ENCODE data around the gene ADAMTS17.

ADAMTS17 gene

DNA sequence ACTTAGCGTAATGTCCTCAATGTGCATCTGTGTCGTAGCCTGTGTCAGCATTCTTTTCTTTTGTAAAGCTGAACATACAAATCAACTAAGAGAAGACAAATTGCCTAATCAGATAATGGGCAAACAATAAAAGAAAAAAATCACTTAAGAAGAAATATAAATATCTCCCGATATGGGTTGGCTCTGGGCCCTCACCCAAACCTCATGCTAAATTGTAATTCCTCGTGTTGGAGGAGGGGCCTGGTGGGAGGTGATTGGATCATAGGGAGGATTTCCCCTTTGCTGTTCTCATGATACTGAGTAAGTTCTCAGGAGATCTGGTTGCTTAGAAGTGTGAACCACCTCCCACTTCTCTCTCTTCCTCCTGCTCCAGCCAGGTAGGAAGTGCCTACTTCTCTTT, 323.6 kb downstream of the ADAMTS17 start:
- no peak for ATAC-seq (ENCODE audit: insufficient read depth, low read depth)
- no peak for TF ChIP-seq EZH2 (IDR thresholded peaks at IDR 0.05; ENCODE audit: borderline replicate concordance, low read depth, low read length, severe bottlenecking)
- TF ChIP-seq, protein P1, sequence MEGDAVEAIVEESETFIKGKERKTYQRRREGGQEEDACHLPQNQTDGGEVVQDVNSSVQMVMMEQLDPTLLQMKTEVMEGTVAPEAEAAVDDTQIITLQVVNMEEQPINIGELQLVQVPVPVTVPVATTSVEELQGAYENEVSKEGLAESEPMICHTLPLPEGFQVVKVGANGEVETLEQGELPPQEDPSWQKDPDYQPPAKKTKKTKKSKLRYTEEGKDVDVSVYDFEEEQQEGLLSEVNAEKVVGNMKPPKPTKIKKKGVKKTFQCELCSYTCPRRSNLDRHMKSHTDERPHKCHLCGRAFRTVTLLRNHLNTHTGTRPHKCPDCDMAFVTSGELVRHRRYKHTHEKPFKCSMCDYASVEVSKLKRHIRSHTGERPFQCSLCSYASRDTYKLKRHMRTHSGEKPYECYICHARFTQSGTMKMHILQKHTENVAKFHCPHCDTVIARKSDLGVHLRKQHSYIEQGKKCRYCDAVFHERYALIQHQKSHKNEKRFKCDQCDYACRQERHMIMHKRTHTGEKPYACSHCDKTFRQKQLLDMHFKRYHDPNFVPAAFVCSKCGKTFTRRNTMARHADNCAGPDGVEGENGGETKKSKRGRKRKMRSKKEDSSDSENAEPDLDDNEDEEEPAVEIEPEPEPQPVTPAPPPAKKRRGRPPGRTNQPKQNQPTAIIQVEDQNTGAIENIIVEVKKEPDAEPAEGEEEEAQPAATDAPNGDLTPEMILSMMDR (IDR thresholded peaks at IDR 0.05; ENCODE audit: borderline replicate concordance, extremely low read depth, low read length, poor library complexity, severe bottlenecking): no peak
- no peaks in the 10 kb centered on the region for H3K79me2 ChIP-seq (ENCODE audit: insufficient read depth, low read length)
- DNase-seq: no peak
- H2AFZ ChIP-seq (ENCODE audit: low read depth, low read length): no peak overlapping the region
- peaks cover 50% of the 10 kb centered on the region for H3K36me3 ChIP-seq (ENCODE audit: insufficient read depth, low read length)
- H4K20me1 ChIP-seq (ENCODE audit: insufficient read depth, low read length): no peaks in the 10 kb centered on the region
- no peak overlapping the region for H3K27ac ChIP-seq (ENCODE audit: low read length)
- no peaks in the 10 kb centered on the region for H3K9me3 ChIP-seq (ENCODE audit: insufficient read depth, low read length, severe bottlenecking)
- no peaks in the 10 kb centered on the region for H3K27me3 ChIP-seq (ENCODE audit: insufficient read depth, low read length, poor library complexity)
- H3K4me3 ChIP-seq (ENCODE audit: low read depth in 1 of 2, low read length in 2 of 2): no peak overlapping the region
- no peak overlapping the region for H3K4me2 ChIP-seq (ENCODE audit: insufficient read depth, low read length)
- no peak overlapping the region for H3K9ac ChIP-seq (ENCODE audit: low read depth, low read length)
- H3K4me1 ChIP-seq (ENCODE audit: insufficient read depth, low read length): no peaks in the 10 kb centered on the region

DNA sequence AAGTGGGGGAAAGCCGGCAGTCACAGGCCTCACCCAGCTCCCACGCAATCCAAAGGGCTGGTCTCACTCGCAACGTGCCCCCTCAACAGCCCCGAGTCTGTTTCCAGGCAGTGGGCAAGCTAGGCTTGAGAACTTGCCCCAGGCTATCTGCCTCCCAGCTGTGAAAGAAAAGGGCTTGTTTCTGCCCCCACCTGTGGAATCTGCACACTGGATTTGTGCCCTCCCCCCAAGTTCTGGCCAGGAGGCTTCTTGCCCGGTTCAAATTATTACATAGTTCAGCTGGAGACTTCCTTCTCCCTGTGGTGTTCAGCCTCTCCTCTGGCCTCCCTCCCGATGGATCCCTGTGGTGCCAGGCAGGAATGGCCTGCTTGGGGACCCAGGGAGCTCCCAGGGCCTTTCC, 324.6 kb downstream of the ADAMTS17 start:
- Histone ChIP-seq H3K4me2 (ENCODE audit: insufficient read depth, low read length) (no peak overlapping the region), H3K36me3 (ENCODE audit: insufficient read depth, low read length) (peaks cover 50% of the 10 kb centered on the region), H4K20me1 (ENCODE audit: insufficient read depth, low read length) (no peaks in the 10 kb centered on the region), H3K27ac (ENCODE audit: low read length) (no peak overlapping the region), H3K9me3 (ENCODE audit: insufficient read depth, low read length, severe bottlenecking) (no peaks in the 10 kb centered on the region), H3K4me1 (ENCODE audit: insufficient read depth, low read length) (no peaks in the 10 kb centered on the region), H3K4me3 (ENCODE audit: low read depth in 1 of 2, low read length in 2 of 2) (no peak overlapping the region), H3K27me3 (ENCODE audit: insufficient read depth, low read length, poor library complexity) (no peaks in the 10 kb centered on the region), H3K79me2 (ENCODE audit: insufficient read depth, low read length) (no peaks in the 10 kb centered on the region), H3K9ac (ENCODE audit: low read depth, low read length) (no peak overlapping the region), H2AFZ (ENCODE audit: low read depth, low read length) (no peak overlapping the region)
- DNase-seq (no peak), ATAC-seq (ENCODE audit: insufficient read depth, low read depth) (no peak)
- TF ChIP-seq EZH2 (IDR thresholded peaks at IDR 0.05; ENCODE audit: borderline replicate concordance, low read depth, low read length, severe bottlenecking): no peak
- TF ChIP-seq, protein P1 (IDR thresholded peaks at IDR 0.05; ENCODE audit: borderline replicate concordance, extremely low read depth, low read length, poor library complexity, severe bottlenecking): no peak

DNA sequence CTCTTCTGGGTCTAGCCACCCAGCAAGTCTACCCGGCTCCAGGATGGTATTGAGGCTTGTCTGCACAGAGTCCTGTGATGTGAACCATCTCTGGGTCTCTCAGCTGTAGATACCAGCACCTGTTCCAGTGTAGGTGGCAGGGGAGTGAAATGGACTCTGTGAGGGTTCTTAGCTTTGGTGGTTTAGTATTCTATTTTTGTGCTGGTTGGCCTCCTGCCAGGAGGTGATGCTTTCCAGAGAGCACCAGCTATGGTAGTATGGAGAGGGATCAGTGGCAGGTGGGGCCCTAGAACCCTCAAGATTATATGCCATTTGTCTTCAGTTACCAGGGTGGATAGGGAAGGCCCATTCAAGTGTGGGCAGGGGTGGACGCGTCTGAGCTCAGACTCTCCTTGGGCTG, 325.1 kb downstream of the ADAMTS17 start:
- Histone ChIP-seq H3K79me2 (ENCODE audit: insufficient read depth, low read length) (no peaks in the 10 kb centered on the region), H4K20me1 (ENCODE audit: insufficient read depth, low read length) (no peaks in the 10 kb centered on the region), H3K9me3 (ENCODE audit: insufficient read depth, low read length, severe bottlenecking) (no peaks in the 10 kb centered on the region), H2AFZ (ENCODE audit: low read depth, low read length) (no peak overlapping the region), H3K4me3 (ENCODE audit: low read depth in 1 of 2, low read length in 2 of 2) (no peak overlapping the region), H3K36me3 (ENCODE audit: insufficient read depth, low read length) (peaks cover 48% of the 10 kb centered on the region), H3K27me3 (ENCODE audit: insufficient read depth, low read length, poor library complexity) (no peaks in the 10 kb centered on the region), H3K9ac (ENCODE audit: low read depth, low read length) (no peak overlapping the region), H3K4me1 (ENCODE audit: insufficient read depth, low read length) (no peaks in the 10 kb centered on the region), H3K4me2 (ENCODE audit: insufficient read depth, low read length) (no peak overlapping the region), H3K27ac (ENCODE audit: low read length) (no peak overlapping the region)
- TF ChIP-seq, protein P1 (IDR thresholded peaks at IDR 0.05; ENCODE audit: borderline replicate concordance, extremely low read depth, low read length, poor library complexity, severe bottlenecking): no peak
- TF ChIP-seq EZH2 (IDR thresholded peaks at IDR 0.05; ENCODE audit: borderline replicate concordance, low read depth, low read length, severe bottlenecking): no peak
- ATAC-seq (ENCODE audit: insufficient read depth, low read depth) (no peak), DNase-seq (no peak)

DNA sequence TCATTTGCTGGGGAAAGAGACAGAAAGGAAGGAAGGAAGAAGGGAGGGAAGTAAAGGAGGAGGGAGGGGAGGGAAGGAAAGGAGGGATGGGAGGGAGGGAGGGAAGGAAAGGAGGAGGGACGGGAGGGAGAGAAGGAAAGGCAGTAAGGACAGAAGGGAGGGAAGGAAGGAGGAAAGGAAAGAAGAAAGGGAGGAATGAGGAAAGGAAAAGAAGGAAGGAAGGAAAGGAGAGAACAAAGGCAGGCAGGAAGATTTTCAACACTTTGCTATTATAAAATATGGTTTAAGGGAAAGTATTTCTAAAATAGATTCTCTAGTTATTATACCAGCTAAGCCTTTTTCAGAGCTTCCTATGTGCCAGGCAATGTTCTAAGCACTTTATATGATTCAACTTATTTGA, 330.5 kb downstream of the ADAMTS17 start:
- H3K79me2 ChIP-seq (ENCODE audit: insufficient read depth, low read length): no peaks in the 10 kb centered on the region
- H4K20me1 ChIP-seq (ENCODE audit: insufficient read depth, low read length): no peaks in the 10 kb centered on the region
- H3K9ac ChIP-seq (ENCODE audit: low read depth, low read length): no peak overlapping the region
- no peak for TF ChIP-seq EZH2 (IDR thresholded peaks at IDR 0.05; ENCODE audit: borderline replicate concordance, low read depth, low read length, severe bottlenecking)
- TF ChIP-seq, protein P1 (IDR thresholded peaks at IDR 0.05; ENCODE audit: borderline replicate concordance, extremely low read depth, low read length, poor library complexity, severe bottlenecking): no peak
- H3K9me3 ChIP-seq (ENCODE audit: insufficient read depth, low read length, severe bottlenecking): no peaks in the 10 kb centered on the region
- no peaks in the 10 kb centered on the region for H3K4me1 ChIP-seq (ENCODE audit: insufficient read depth, low read length)
- H3K27me3 ChIP-seq (ENCODE audit: insufficient read depth, low read length, poor library complexity): no peaks in the 10 kb centered on the region
- H3K4me2 ChIP-seq (ENCODE audit: insufficient read depth, low read length): no peak overlapping the region
- H3K36me3 ChIP-seq (ENCODE audit: insufficient read depth, low read length): peaks cover 37% of the 10 kb centered on the region
- DNase-seq (no peak), ATAC-seq (ENCODE audit: insufficient read depth, low read depth) (no peak)
- H2AFZ ChIP-seq (ENCODE audit: low read depth, low read length): no peak overlapping the region
- H3K27ac ChIP-seq (ENCODE audit: low read length): no peak overlapping the region
- no peak overlapping the region for H3K4me3 ChIP-seq (ENCODE audit: low read depth in 1 of 2, low read length in 2 of 2)
